Endothelial cell of umbilical vein (primary cell): ENCODE results near the gene DOCK1.

ENCODE experiments used
- POLR2A ChIP-seq: IDR thresholded peaks from 2 replicates; pipeline ENCODE4 v1.6.1; 2012; ENCODE audit warnings: low read depth, mild to moderate bottlenecking, control low read depth, low read length
- TF ChIP-seq, protein P1 (sequence below), 2 donors: IDR thresholded peaks; 1 replicate in 1 of 2; 2 replicates in 1 of 2; pipeline ENCODE4 v1.5.1; 2011; ENCODE audit warnings: low read length in 2 of 2, mild to moderate bottlenecking in 2 of 2, moderate library complexity in 2 of 2, control low read depth in 1 of 2, inconsistent platforms in 1 of 2, low read depth in 1 of 2; ENCODE audit not compliant: insufficient read depth in 1 of 2; ENCODE audit errors: extremely low read depth in 1 of 2

DNA sequence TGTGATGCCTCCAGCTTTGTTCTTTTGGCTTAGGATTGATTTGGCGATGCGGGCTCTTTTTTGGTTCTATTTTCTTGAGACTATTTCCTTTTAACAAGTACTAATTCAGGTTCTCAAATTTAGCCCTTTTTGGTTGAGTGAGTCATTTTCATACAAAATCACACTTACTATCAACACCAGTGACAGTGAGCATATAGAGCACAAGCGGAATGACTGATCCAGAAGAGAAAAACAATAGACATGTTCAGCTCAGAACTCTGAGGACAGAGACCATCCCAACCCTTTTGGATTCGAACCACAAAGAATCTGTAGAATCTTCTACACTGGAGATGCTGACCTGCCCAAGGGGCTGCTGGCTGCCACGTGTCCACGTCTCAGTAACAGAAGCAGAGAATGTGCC, 347.6 kb downstream of the DOCK1 start:
- TF ChIP-seq, protein P1, sequence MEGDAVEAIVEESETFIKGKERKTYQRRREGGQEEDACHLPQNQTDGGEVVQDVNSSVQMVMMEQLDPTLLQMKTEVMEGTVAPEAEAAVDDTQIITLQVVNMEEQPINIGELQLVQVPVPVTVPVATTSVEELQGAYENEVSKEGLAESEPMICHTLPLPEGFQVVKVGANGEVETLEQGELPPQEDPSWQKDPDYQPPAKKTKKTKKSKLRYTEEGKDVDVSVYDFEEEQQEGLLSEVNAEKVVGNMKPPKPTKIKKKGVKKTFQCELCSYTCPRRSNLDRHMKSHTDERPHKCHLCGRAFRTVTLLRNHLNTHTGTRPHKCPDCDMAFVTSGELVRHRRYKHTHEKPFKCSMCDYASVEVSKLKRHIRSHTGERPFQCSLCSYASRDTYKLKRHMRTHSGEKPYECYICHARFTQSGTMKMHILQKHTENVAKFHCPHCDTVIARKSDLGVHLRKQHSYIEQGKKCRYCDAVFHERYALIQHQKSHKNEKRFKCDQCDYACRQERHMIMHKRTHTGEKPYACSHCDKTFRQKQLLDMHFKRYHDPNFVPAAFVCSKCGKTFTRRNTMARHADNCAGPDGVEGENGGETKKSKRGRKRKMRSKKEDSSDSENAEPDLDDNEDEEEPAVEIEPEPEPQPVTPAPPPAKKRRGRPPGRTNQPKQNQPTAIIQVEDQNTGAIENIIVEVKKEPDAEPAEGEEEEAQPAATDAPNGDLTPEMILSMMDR (IDR thresholded peaks at IDR 0.05; ENCODE audit: extremely low read depth in 1 of 2, insufficient read depth in 1 of 2, low read depth in 1 of 2, low read length in 2 of 2), result no peak
- TF ChIP-seq POLR2A, result no peak
